Stimulated activated CD8-positive, alpha-beta memory T cell treated with anti-CD3 and anti-CD28 coated beads, Interleukin-2, amount 100 ng/mL, for 48 hours (primary cell): Measurements from ENCODE around the gene TNS1.
A peak's percentile ranks its signal among the peaks of the same experiment; 100 is the strongest.

Experiments used
- DNase-seq, 2 donors: peaks; one replicate each; pipeline ENCODE4 v3.0.0-alpha.2; 2020; ENCODE audit warnings: low read depth in 2 of 2

The TNS1 gene

GRCh38 chr2:218015586-218016521 lies 13.1 kb upstream of the TNS1 start:
- DNase-seq = no peak

DNA sequence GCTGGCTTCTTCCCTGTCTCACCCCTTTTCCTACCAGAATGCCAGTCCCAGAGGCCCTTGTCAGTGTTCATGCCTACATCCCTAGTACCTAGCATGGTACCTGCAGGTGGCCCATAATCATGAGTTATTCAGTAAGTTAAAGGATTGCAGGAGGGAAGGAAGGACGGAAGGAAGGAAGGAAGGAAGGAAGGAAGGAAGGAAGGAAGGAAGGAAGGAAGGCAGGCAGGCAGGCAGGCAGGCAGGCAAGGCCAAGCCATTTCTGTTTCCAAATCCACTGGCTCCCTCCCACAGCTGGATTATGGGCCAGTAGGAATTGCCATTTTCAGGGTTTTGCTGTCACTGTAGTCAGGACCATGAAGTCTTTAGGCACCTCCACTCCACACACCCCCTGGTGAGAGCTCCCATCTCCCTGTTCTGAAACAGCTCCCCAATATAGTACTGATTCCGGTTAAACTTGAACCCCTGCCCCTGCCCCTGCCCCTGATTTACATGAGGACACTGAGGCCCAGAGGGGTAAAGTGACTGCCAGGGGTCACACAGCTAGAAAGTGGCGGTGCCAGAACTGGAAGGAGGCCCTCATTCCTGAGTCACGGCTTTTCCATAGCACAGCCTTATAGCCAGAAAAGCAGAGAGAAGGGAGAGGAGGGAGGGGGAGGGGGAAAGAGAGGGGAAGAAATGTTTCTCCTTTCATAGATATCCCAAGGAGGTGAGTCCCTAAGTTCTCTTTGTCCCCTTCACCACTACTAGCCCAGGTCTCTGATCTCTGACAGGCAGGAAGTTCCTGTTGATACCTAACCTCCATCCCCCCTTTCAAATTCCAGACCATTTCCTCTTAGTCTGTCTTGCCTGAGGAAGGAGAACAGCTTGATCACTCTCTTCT lies 12.2 kb upstream of the TNS1 start:
- DNase-seq = no peak

DNA sequence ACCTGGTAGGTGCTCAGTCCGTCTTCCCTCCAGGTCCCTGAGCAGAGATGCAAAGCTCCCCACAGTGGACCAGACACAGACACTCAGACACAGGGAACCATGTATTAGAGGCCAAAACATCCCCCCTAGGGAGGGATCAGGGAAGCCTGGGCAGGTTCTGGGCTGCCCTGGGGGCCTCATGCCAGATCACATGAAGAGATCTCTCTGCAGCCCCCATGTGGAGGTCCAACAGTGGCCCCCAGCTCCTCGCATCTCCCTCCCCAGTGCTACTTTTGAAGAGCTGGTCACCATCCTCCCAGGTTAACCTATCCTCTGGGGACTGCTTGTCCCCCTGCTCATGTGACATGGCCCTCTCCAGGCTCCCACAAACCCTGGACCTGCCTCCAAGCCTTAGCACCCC lies 10.5 kb upstream of the TNS1 start:
- no peak for DNase-seq

- no peak for DNase-seq
Measured at GRCh38 chr2:218012284-218012683, 9.5 kb upstream of the TNS1 start.

DNA sequence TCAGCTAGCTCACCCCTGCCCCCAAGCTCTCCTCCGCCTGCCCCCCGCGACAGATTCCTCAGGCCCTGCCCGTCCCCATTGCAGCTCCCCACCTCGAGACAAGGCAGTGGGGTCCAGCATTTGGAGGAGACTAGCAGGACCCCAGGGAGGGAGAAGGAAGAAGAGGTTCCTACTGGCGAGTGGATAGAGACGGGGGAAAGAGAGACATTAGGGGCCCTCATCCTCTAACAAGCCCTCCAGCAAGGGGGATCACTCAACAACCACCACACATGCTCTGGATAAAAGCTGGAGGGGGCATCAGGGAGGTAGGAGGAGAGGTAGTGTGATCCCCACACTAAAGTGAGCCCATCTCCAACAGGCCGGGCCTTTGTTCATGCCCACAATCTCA lies 8.9 kb upstream of the TNS1 start:
- no peak for DNase-seq

DNA sequence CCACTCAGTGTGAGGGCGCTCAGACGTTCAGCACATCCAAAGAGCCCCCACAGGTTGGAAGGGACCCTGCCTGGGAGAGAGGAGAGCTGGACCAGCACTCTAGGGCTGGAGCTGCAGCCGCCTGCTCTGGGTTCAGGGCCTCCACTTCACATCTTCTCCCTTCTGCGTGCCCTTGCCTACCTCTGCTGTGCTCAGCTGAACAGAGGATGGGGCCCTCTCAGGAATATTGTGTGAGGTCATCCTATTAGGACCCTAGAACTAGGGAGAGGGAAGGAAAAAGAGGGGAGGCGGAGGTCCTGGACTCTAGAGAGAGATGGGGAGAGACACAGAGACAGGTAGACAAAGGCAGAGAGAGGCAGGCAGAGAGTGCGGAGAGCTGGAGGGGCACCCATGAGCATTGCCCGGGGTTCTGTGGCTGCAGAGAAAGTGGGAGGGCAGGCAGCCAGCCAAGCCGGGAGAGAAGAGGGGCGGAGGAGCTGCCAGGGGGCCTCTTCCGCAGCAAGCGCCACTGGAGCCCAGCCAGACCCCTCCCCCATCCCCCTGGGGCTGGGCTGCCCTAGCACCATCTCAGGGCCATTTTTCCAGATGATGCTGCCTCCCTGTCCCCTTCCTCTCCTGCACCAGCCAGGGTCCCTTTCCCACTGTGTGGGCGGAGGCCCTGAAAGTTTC lies 8.3 kb upstream of the TNS1 start:
- DNase-seq = no peak

DNA sequence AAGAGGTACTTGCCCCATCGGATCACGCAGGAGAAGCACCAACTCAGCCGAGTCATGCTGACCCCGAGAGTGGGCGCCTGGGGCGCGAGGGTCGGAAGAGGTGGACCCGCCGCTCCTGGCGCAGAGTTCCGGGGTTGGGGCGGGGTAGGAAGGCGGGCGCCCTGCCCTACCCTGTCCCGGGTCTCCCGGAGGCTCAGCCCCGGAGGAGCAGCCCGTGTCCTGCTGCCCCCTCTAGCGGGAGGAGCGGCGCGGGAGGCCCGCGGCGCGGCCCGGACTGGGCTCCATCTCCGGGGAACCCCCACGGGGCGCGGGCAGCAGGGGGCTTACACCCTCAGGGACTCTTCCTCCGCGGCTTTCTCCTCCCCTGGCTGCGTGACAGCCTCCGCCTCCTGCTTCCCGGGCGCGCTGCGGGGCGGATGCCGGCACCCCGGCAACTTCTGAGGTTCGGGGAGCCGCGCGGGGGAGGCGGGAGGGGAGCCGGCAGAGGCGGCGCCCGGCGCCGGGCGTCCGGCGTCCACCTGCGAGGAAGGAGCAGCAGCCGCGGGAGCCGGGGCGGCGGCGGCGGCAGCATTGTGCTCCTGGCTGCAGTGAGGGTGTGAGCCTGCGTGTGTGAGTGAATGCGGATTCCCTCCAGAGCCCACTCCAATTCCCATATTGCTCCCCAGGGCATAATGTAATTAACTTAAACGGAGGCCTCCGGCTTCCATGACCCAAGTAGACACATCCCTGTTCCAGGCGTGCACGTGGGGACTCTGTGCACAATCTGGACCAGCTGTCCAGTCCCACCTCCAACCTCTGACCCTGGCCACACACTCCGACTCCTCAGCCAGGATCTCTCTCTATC lies 7.6 kb upstream of the TNS1 start:
- peak; percentile 8 to 12 for DNase-seq

DNA sequence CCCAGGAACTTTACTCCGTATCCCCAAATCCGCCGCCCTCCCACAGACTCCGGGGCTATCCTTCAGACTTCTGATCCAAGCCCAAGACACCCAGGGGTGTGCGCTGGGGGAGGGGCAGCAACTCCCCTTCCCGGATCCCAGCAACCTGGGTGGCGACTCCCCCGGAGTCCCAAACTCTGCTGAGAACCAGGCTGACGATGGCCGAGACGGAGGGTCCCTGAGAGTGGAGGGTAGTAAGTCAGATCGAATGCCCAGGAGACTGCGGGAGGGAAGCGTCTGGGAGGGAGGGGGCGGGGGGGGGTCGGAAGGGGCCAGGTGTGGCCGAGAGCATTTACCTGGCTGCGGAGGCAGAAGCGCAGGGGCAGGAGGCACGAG lies 7.0 kb upstream of the TNS1 start:
- DNase-seq = no peak

- DNase-seq = no peak
Measured at GRCh38 chr2:218009231-218009630, 6.4 kb upstream of the TNS1 start.

GRCh38 chr2:218008060-218009040 lies 5.6 kb upstream of the TNS1 start:
- DNase-seq = no peak

- DNase-seq = no peak
Measured at GRCh38 chr2:218006741-218007140, 3.9 kb upstream of the TNS1 start.

DNA sequence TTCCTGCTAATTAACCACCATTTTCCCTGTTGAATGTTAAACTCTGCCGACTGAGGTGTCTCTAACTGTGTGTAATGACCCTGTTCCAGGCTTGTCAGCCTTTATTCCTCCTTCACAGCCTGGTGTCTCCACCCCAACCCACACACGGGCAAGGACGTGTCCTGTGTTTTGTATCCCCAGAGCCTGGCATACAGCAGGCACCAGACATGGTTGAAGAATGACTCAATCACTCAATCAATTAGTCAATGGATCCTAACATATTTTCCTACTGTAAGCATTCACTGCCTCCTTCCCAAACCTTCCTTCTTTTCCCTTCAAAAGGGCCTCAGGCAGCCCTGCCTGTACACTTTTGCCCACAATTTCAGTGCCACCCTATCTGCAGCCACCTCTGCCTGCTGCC lies 2.7 kb upstream of the TNS1 start:
- no peak for DNase-seq

- DNase-seq = no peak
Measured at GRCh38 chr2:218005028-218005427, 2.2 kb upstream of the TNS1 start.

GRCh38 chr2:218003981-218004419 lies 1.2 kb upstream of the TNS1 start:
- DNase-seq = no peak

DNA sequence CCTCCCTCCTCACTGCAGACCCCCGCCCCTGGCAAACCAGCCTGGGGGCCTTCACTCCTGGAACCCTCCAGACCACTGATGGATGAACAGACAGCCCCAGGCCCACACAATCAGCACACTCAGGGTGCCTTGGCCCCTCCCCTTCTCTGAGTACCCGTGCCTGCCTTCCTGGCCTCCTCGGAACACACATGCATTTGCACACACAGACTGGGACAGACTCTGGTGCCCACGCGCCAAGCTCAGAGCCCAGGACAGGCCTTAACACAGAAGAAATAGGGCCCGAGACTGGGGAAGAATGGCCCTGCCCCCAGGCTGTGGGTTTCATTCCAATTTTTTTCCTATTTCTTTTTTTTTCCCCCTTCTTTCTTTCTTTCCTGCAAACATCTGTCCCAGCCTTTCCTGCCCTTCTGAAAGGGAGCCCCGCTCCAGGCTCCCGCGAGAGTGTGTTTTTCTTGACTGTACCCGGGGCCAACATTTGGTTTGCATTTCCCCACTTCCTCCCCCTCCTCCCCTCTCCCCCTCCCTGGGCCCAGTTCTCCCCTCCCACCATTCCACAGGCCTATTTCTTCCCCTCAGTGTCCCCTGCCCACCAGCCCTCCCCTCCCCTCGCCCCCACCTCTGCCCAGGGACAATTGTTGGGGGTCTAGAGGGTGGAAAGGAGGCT lies 618 bp upstream of the TNS1 start:
- DNase-seq = no peak

GRCh38 chr2:218002143-218002844 lies 501 bp downstream of the TNS1 start:
- DNase-seq = no peak

GRCh38 chr2:218001629-218002028 lies 1.2 kb downstream of the TNS1 start:
- DNase-seq = no peak

- no peak for DNase-seq
Measured at GRCh38 chr2:218000136-218000535, 2.7 kb downstream of the TNS1 start.

DNA sequence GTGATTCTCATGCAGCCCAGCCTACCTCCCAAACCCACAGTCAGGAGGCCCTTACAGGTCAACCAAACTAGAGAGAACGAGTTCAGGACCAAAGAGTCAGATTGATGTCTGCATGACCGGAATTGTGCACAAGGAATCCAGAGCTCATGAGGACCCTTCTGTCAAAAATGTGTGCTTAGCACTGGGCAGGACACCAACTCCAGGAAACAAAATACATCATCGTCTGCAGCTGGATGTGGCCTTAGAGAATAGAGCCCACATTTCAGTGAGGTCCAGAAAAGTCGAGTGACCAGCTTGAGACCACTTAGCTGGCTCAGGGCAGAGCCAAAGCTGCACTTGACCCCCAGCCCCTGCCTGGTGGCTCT lies 3.2 kb downstream of the TNS1 start:
- no peak for DNase-seq
